Measurements from ENCODE around the gene FKBP7.
"Not testable (repeated sequence)": the region's sequence is repeated elsewhere in the genome, so short reads cannot be mapped to it uniquely, and the experiment has no call there.

FKBP7 gene, protein sequence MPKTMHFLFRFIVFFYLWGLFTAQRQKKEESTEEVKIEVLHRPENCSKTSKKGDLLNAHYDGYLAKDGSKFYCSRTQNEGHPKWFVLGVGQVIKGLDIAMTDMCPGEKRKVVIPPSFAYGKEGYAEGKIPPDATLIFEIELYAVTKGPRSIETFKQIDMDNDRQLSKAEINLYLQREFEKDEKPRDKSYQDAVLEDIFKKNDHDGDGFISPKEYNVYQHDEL

DNA sequence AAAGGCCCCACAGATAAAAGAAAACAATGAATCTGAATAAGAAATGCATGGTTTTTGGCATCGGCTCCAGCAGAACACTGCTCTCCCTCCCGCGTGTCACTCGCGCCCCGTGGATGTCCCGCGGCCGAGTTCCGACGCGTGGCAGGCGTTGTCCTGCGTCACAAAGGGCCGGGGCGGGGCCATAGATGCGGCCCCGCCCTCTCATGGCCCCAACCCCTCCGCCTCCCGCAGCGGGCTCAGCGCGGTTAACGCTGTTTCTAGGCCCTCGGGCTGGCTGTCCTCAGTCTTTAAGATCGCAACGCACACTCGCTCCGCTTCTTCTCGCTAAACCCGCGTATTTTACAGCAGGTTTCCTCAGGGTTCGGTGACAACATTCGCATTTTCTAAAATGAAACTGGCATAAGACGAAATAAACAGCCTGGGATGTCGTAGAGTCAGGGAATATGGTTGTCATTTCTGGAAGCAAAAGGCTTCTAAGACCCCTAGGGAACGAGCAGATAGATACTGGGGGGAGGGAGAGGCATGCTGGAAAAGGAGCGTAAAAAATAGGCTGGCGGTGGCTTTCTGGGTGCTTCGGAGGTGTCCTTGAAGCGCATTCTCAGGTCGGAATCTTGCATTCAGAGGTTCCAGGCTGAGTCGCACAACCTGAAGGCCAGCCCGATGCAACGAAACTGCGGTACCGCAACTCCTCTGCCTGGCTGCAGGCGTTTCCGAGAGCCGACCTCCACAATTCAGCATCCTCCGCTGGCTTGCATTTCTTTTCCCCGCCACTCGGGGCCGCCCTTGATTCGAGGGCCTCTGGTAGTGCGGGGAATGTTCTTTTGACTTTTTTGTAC, at the start of gene FKBP7:
Gene FKBP7 (minus strand): TSS at position 162 of the 836 bp plus-strand sequence. CDS start 101 bp downstream, at position 61.
- peak; percentile 74 for DNase-seq (ENCODE audit: low read depth)

GRCh38 chr2:178527592-178527991, 49.2 kb upstream of the FKBP7 start:
- DNase-seq (ENCODE audit: low read depth): no peak

- no peak for DNase-seq (ENCODE audit: low read depth)
These were observed 47.9 kb upstream of the FKBP7 start for GRCh38 chr2:178526256-178526655.

- not testable (repeated sequence) for DNase-seq (ENCODE audit: low read depth)
These were observed 47.1 kb upstream of the FKBP7 start for GRCh38 chr2:178525460-178525859.

- DNase-seq (ENCODE audit: low read depth): not testable (repeated sequence)
These were observed 46.6 kb upstream of the FKBP7 start for GRCh38 chr2:178525010-178525409.

GRCh38 chr2:178523596-178524134, 45.3 kb upstream of the FKBP7 start:
- DNase-seq (ENCODE audit: low read depth): no peak

DNA sequence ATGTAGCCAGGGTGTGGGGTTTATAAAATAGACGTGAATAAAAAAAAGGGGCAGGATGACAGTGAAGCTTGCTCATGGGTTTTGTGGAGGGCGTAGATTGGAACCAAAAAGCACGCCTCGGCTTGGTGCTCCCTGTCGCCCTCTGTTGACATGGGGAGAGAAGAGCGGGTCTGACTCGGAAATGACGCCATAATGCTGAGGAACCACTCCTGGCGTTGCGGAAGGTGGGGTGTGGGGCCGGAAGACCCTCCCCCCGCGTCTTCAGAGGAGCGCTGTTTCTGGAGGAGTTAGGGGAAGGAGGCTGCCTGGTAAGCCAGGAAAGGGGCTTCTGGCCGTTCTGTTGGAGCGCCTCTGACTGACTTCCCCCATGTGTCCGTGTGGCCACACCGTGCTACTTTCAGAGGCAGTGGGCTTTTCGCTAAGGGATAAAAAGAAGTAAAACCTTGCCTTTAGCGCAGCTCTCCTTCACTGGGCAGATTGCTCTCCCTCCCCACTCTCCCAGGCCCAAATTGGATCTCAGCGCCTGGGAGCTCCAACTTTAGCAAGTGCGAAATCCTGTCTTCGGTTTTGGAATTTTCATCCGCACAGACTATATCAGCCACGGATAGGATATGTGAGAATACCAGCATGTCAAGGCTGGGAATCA, 44.7 kb upstream of the FKBP7 start:
- peak; percentile 68 for DNase-seq (ENCODE audit: low read depth)

- DNase-seq (ENCODE audit: low read depth): no peak
These were observed 43.1 kb upstream of the FKBP7 start for GRCh38 chr2:178521304-178522150.

- DNase-seq (ENCODE audit: low read depth): no peak
These were observed 39.1 kb upstream of the FKBP7 start for GRCh38 chr2:178517496-178517895.

DNA sequence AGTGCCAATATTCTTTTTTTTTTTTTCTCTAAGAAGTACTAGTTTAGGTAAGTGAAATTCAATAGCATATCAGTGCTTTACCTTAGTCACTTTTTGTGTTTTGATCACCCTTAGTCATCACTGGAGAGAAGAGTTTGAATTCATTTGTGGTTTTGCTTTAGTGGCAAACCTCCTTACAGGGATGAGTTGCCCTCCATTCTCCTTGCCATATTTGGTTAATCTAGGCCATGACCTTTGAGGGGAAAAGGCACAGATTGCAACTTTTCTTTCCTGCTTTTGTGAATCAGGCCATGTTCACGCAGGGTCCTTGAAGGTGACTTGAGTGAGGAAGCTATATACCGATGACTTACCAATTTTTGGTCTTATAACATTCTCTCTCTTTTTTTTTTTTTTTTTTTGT, 36.3 kb upstream of the FKBP7 start:
- DNase-seq (ENCODE audit: low read depth): no peak

GRCh38 chr2:178513876-178514275, 35.5 kb upstream of the FKBP7 start:
- no peak for DNase-seq (ENCODE audit: low read depth)

- no peak for DNase-seq (ENCODE audit: low read depth)
These were observed 34.1 kb upstream of the FKBP7 start for GRCh38 chr2:178512484-178512883.

DNA sequence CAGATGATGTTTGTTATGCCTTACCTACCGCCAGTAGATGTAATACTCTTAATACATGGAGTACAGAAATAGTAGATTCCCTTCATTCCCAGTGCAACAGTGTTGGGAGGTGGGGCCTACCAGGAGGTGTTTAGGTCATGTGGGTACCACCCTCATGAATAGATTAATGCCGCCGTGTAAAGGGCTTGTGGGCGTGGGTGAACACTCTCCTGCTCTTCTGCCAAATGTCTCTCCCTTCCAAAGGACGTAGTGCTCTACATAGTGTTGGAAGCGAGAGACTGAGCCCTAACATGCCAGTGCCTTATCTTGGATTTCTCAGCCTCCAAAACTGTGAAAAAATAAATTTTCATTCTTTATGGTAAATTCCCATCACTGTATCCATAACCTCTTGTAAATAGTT, 32.0 kb upstream of the FKBP7 start:
- DNase-seq (ENCODE audit: low read depth): no peak

GRCh38 chr2:178508646-178509045, 30.2 kb upstream of the FKBP7 start:
- no peak for DNase-seq (ENCODE audit: low read depth)

GRCh38 chr2:178506949-178507348, 28.5 kb upstream of the FKBP7 start:
- DNase-seq (ENCODE audit: low read depth): no peak

DNA sequence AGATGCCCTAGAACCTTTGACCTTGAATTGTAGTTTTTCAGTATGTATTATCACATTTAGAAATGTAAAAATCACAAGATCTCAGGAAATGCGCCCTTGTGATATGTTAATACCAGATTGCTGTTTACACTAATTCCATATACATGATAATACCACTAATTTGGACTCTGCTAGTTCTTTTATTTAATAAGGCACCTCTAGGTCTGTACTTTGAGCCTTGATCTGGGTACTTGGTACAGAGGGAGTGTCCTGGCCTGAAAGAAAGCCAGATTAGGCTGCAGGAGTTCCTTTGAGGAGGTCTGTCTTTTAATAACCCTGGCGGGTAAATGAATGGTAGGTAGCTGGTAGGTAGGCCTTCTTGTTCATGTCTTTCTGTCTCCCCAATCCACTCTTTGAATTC, 28.1 kb upstream of the FKBP7 start:
- no peak for DNase-seq (ENCODE audit: low read depth)

DNA sequence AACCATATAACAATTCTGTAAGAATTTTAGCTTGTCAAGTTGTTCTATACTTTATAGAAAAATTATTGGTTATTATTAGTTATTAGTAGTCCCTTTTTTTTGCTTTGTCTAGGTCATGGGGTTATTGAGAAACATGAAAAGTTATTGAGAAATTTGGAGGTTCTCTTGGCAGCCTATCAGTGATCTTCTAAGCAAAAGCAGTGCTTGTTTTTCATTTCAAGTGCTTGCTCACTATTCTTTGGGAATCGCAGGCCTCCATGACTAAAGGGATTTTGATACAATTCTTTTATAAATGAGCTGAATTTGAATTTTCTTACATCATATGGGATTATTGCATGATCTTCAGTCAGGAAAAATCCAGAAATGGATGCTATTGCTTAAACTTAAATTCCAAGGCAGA, 27.7 kb upstream of the FKBP7 start:
- no peak for DNase-seq (ENCODE audit: low read depth)

DNA sequence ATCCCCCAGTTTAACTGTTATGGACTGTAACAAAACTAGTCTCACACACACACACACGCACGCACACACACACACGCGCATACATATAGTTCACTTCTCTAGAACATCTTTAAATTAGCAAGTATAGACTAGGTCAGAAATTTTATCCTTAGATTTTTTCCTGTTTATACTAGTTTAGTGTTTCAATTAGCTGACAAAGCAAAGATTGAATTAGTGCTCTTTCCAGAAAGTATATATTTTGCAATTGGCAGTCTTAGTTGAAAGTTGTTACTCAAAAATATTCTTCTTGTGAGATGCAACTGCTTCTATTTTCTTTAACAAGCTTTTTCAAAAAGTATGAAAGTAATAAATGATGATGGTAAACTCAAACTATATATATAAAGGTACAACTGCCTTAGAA, 24.4 kb upstream of the FKBP7 start:
- DNase-seq (ENCODE audit: low read depth): no peak

DNA sequence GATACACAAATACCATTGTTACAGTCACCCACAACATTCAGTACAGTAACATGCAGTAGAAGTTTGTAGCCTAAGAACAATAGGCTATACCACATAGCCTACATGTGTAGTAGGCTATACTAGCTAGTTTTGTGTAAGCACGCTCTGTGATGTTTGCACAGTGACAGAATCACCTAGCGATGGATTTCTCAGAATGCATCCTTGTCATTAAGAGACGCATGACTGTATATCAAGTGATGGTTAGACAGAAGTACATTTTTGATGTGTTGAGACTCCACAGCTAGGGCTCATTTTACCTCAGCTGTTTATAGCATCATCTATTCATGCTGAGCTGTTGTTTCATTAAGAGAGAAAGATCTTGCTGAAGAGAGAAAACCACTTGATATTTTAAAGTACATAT, 21.2 kb upstream of the FKBP7 start:
- no peak for DNase-seq (ENCODE audit: low read depth)

- no peak for DNase-seq (ENCODE audit: low read depth)
These were observed 19.7 kb upstream of the FKBP7 start for GRCh38 chr2:178498137-178498536.

- no peak for DNase-seq (ENCODE audit: low read depth)
These were observed 17.6 kb upstream of the FKBP7 start for GRCh38 chr2:178496049-178496448.

GRCh38 chr2:178491612-178492011, 13.2 kb upstream of the FKBP7 start:
- DNase-seq (ENCODE audit: low read depth): no peak
